Hematopoietic multipotent progenitor cell treated with erythropoietin and hydrocortisone succinate and interleukin-3 and kit ligand, for 8 days (in vitro differentiated cells): ENCODE results near the gene FOXA3.

ENCODE experiments used
- DNase-seq: peaks from one replicate; pipeline ENCODE4 v3.0.0-alpha.2; 2015

The FOXA3 gene

DNA sequence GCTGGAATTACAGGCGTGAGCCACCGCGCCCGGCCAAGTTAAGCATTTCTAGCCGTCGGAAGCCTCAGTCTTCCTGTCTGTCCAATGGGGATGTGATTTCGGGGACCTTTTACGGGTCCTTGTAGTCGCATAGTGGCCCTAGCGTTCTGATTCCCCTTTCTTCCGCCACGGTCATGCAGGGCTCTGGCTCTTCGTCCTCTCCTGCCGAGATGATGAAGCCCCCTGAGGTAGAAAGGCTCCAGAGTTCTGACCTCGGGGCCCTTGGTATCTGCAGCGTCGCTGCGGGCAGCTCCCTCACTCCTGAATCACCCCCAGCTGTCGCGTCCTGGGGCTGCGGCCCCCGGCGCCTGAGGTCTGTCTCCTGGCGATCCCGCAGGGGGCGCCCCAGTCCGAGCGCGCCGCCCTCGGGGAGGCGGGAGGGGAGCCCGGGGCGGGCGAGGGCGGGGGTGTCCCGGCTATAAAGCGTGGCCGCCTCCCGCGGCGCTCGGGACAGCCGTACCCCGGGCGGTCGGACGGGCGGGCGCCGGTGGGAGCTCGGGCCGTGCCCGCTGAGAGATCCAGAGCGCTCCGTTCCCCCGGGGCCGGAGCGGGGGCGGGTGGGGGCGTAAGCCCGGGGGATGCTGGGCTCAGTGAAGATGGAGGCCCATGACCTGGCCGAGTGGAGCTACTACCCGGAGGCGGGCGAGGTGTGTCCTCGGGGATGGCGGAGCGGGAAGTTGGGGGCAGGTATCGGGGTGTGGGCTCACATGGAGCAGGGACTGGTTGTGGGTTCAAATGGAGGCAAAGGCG lies at the start of gene FOXA3:
Gene FOXA3, plus strand, starts transcription at position 487 of the 789 bp plus-strand sequence. Its CDS starts 131 bp downstream, at position 618.
- DNase-seq, result peak; percentile 64

DNA sequence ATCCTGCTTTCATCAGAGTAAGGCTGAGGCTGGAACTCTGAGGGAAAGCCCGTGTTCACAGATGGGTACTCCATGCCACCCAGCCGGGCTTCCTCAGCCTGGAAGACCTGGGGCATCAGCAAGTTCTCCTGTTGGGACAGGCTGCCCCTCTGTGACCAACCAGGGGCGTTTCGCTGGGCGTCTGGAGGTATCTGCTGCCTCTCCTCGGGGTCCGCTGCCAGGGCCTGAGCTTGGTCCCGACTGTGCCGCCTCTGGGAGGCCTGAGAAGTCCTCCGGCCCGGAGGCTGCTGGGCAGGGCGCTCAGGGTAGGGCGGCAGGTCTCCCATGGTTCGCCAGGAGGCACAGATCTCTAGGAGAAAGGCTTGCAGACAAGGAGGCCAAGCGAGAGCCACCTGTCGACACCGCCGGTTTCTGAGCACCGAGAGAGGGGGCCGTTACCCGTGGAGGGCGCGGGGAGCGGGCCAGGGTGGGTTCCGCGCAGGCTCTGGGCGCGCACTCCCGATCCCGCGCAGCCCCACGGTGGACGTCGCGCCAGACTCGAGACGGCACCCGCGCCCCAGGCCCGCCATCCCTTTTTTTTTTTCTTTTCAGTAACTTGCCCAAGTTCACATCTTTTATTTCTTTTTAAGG lies 49.2 kb upstream of the FOXA3 start, which contains the start of gene RSPH6A:
Gene RSPH6A, minus strand, starts transcription at position 458 of the 630 bp plus-strand sequence. Its CDS starts 132 bp downstream, at position 326.
- DNase-seq, result no peak

DNA sequence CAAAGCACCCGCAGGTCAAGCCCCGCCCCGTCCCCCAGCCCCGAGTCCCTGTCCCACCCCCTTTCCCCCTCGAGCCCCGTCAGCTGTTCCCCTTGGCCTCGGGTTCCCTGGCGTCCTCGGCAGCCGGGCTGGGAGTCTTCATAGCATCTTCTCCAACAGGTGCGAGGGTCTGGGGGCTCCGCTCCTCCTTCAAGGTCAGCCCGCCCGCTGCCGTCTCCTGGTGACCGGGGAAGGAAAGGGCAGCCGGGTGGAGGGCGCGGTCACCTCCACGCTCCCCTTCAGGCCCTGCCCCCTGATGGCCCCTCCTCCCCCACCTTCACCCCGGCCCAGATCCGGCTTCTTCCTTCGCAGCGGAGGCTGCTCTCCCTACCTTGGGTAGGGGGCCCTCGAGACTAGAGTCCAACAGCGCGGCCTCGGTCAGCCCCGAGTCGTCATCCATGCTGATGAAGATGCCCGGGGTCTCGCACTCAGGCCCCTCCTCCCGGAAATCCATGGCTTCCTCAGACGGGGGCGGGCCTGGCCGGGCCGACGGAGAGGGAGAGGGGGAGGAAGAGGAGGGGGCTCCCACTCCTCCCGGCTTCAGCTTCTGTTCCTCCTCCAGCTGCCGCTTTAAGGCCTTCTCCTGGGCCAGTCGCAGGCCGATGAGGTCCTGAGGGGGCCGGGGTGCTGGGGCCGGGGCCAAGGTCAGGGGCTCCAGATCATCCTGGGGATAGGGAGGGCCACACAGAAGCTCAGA lies 48.5 kb upstream of the FOXA3 start:
- no peak for DNase-seq

DNA sequence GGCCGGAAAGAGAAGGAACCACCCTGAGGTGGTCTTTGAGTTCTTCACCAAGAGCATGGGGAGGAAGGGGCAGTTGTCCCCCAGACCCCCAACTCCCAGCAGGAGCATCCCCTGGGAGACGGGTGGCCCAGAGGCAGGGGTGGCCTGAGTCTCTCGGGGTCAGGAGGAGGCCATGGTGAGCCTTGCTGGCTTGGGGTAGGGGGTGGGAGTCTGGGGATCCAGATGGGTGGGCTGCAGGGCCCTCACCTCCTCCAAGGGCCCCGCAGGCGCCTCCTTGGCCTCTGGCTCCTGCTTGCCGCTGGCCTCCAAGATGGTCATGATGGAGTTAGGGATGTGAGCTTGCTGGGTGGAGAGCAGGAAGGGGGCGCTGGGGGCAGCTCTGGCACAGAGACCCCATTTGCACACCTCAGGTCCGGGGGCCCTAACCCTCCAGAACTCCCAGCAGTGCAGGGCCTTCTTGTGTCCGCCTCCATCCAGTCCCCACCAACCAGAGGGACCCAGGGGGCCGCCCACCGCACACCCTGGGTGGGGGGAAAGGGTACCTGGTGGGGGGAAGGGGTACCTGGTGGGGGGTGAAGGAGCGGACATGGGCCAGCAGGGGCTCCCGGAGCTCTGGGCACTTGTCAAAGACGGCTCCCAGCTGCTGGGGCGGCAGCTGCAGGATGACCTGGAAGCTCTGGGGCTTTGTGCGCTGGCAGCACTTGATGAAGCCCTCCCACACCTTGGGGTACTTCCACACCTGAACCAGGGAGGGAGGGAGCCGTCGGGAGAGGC lies 47.7 kb upstream of the FOXA3 start:
- no peak for DNase-seq

DNA sequence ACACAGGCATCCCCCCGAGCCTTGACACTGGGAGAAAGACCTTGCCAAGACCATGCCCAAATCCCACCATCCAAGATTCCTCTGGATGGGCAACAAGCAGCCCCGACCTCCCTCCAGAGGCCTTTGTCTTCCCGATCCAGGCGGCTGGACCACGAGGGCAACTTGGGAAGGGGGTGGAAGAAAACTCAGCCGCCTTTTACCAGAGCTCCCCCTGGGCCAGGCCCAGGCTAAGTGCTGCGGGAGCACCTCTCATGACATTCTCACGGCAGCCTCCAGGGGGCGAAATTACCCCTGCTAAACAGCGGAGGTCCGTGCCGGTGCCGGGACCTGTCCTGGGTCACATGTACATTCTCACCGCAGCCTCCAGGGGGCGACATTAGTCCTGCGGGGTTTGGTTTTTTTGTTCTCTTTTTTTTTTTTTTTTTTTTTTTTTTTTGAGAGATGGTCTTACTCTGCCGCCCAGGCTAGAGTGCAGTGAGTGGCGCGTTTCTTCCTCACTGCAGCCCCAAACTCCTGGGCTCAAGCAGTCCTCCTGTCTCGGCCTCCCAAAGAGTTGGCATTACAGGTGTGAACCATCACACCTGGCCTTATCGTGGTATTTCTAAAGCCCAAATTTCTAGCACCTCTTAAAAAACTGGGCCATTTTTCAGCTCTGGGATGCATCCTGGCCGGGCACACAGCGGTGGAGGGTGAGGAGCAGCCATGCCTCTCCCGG lies 47.0 kb upstream of the FOXA3 start:
- peak; percentile 94 for DNase-seq

DNA sequence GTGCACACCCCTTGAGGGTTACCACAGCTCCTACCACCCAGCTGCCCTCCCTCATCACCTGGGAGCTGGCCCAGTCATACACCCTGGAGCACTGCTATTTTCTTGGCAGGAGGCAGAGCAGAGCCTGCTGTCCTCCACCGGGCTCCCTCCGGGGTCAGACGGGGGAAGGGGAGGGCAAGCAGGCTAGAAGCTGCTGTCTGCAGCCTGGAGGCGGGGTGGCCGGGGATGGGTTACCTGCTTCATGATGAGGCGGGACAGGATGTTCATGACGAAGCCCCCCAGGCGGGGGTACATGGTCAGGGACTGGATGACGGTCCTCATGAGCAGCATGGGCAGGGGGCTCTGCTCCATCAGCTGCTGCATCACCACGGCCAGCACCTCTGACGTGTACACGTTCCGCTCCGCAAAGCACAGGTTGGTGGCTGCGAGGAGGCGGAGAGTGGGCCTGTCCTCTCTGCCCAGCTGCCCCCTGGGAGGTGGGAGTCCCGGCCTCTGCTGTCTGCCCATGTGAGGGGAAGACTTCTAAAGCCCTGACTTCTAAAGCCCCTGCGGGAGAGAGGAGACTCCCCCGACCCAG lies 46.3 kb upstream of the FOXA3 start:
- DNase-seq, result no peak

DNA sequence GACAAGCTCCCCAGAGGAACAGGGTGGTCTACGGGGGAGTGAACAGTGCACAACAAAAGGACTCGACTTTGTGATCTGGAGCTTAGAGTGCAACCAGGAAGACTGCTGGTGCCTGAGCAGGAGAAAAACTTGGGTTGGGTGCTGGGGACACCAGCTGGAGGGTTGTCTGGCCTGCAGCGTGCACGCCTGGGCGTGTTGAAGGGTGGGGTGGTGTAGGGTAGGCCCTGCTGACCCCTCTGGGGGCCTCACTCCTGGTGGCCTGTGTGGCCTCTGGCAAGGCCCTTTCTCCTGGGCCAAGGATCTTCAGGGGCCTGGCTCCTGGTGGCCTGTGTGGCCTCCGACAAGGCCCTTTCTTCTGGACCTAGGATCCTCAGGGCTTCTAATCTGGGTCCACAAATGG lies 44.4 kb upstream of the FOXA3 start:
- DNase-seq, result no peak

DNA sequence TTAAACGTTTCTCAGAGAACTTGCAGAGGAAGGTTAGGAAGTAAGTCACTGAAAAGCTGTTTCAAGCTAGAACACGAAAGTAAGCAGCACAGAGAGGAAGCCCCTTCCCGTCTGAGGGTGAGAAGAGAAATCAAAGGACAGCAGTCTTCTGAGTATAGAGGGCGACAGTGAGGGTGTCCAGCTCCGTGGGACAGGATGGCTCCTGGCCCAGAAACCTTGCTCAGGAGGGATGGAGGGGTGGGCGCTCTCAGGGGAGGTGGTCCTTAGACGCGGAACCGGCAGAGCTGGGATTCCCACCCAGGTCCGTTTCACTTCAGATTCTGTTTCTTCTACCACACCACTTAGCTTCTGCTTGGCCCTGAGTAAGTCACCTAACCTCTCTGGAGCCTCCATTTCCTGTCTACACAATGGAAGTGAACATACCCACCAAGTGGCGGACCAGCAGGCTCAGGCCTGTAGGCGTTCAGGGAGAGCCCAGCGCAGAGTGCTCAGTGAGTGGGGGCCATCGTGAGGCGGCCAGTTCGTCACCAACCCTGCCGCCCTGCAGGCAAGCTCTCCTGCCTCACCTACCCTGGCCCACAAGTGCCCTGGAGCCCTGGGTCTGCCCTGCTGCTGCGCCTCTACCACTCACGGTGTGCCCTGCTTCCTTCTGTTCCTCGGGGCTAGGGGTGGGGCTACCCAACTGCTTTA lies 43.6 kb upstream of the FOXA3 start:
- DNase-seq, result no peak

DNA sequence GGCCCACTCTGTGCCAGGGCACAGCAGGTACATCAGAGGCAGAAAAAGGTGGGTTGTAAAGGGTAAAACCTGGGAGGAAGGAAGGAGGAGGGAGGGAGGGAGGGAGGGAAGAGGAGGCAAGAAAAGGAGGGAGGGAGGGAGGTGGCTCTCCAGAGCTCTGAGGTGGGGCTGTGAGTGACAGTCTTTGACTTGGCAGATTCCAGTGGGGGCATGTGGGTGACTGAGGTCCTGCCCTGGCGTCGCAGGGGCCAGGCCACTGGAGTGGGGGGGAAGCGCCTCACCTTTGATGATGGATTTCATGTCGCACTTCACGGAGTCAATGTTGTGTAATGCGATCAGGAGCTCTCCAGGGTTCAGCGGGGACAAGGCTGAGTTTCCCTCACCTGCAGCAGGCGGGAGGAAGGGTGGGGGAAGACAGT lies 43.0 kb upstream of the FOXA3 start:
- no peak for DNase-seq

DNA sequence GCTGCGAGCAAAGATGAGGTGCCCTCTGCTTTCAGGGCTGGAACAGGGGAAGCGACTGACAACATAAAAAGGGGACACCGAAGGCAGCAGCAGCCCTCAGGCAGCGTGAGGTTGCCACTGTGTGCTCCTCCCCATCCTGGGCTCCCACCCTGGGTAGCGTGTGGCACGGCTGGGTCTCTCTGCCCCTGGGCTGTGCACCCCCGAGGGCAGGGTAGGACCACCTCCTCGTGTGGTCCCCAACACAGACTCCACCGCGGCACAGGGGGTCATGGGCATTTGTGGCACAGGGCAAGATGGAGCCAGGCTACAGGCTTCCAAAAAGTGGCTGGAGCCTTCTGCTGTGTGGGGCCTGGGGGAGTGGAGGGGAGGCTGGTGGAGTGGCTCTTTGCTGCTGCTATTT lies 42.6 kb upstream of the FOXA3 start:
- DNase-seq, result no peak

DNA sequence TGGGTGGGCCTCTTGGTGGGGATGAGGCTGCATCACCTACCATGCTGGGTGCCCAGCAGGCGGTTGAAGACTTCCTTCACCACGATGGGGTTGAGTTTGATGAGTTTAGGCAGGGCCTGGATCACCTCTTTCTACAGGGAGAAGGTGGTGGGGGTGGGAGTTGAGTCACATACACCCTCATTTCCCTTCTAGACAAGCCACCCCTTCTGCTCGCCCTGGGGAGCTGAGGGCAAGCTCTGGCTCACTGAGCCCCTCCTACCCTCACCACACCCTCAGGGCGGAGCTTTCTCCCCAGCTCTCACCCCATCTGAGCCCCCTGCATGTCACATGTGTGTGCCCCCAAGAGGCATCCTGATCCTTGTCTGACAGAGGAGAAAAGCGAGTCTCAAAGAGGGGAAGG lies 41.4 kb upstream of the FOXA3 start:
- DNase-seq, result no peak

DNA sequence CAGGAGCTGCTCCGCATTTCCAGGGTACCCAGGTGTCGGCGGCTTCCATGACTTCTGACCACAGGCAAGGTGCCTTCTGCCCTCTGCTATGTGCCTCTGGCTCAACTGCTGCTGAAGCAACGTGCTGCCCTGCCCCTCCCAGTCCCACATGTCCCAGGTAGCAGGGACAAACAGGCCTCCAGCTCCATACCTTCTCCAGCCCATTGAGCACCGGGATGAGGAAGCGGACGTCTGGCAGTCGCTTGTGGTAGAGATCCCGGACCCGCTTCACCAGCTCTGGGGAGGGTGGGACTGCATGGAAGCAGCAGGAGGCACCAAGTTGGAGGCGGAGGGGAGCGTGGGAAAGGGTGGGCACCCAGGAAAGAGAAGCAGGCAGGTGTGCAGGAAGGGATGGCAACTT lies 40.9 kb upstream of the FOXA3 start:
- no peak for DNase-seq

DNA sequence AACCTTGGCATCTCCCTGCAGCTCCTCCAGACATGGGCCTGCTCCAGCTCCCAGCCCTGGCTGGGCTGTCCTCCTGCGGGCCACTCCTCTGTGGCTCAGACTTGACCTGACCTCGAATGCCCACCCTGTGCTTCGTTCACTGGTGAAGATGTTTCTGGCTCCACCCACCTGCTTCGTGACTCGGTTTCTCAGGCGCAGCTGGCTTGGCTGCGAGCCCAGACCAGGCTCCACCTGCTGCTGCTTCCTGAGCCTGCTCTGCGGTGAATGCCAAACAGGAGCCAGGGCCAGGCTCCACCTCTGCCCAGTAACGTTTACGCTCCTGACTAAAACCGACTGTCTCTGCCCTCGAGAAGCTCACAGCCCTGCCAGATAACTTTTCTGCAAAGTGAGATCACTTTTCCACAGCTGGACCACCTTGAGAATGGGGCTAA lies 40.1 kb upstream of the FOXA3 start:
- no peak for DNase-seq

DNA sequence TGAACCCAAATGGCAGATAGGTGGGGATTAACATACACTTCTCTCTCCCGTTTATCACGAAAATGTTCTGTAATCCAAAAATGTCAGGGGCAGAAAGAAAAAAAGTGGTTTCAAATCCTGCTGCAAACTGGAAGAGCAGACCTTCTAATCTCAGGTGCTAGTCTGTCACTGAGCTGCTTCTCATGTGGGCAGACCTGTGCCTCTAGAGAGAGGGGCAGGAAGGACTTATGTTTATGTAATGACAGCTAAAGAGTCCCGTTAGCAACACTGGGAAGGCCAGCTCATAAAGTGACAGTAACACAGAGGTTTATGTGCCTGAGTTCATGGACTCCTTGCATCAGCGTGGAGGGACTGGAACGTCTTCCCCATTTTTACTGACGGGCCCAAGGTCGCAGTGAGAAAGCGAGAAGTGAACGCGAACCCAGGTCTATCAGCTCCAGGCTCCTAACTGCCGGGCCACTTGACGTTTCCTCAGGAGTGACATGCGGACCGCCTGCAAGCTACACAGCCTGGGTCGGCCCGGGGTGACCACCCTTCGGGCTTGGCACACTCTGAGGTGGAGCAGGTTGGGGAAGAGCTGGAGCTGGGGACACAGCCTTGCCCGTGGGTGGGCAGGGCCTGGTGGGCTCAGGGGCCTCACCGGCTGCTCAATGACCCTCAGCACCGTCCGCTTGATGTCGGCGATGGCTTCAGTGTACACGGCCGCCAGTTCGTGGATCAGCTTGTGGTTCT lies 39.4 kb upstream of the FOXA3 start:
- DNase-seq, result no peak

DNA sequence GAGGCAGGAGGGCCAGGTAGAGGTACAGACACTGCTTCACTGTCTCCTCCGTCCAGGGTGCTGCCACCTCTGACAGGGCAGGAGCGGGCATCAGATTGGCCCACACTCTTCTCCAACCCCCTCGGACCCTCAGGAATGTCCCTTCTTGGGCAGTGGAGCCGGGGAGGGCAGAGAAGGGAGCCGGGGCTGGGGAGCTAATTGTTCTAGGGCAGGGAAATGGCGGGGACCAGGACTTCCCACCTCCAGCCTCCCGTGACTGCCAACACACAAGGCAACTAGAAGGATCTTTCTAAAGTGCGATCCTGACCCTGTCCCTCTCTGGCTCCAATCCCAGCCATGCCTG lies 38.9 kb upstream of the FOXA3 start:
- DNase-seq, result no peak

DNA sequence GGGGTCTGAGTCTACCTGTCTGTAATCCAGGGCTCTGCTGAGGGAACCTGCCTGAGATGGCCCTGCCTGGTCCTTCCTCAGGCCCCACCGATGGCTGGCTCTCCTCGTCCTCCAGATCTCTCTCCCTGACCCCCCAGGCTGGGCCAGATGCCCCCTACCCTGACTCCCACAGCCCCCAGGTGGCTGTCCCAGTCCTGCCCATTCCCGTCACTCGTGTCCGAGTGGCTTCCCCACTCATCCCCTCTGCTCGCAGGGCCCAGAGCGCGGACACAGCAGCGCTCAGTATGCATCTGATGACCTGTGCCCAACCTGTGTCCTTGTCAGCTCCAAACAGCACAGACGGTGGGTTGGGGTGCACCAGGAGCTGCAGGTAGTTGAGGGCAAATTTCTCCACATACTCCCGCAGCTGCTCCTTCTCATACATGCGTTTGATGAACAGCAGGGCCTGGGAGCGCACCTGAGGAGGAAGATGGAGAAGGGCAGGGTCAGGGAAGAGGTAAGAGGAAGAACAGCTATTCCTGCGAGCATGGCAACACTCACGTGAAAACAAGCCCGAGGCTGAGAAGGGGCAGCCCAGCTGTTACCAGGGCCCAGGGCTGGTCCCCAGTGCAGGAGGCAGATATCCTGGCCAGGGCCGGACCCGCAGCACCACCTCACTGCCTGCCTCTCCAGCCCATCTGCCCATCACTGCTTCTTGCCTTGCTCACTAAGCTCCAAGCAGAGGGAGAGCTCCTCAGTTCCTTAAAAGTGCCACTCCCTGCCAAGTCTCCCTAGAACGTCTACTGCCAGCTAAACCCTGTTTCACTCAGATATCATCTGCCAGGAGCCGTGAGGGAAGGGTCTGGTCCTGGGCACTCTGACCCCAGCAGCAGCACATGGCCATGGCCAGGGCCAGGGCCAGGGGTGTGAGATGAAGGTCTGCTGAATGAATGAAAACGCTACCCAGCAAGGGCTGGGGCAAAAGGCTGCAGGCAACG lies 37.9 kb upstream of the FOXA3 start:
- no peak for DNase-seq

DNA sequence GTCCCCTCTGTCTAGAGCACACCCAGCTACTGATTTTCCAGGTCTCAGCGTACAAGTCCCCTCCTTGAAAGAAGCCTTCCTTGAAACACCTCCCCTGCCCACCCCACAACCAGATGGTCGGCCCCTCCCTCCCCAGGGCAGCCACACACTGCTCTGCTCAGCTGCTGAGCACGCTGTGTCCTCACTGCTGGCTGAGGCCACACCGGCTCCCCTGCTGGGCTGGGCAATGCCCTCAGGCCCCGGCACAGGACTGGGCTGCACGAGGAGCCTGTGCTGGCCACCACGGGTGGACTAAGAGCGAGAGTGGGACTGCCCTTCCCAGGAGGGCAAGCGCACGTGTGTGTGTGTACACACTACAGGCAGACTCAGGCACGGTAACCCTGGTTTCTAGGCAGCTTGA lies 37.2 kb upstream of the FOXA3 start:
- DNase-seq, result no peak

DNA sequence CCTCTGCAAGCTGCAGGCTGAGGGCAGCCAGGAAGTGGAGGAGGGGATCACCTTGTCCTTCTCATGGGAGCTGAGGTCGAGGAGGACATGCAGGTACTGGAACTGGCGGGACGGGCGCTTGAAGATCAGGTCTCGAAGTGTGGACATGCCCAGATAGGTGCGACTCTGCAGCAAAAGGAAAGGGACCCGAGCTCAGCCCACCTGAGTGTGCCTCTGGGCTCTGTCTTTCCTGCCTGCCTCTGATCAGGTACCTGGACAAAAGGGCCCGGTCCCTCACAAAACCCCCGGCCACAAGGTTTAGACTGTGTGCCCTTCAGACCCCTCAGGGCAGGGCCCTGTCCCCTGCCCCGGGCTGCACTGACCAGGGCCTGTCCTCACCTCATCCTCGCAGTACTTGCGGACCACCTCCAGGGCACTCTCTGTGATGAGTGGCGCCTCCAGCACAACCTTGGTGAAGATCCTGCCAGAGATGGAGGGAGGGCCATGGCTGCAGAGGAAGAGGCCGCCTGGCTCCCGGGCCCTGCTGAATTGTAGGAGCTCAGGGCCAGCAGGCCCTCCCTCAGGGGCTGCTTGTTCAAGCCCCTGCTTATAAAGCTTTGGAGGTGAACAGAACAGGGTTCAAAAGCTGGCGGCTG lies 36.5 kb upstream of the FOXA3 start:
- no peak for DNase-seq

DNA sequence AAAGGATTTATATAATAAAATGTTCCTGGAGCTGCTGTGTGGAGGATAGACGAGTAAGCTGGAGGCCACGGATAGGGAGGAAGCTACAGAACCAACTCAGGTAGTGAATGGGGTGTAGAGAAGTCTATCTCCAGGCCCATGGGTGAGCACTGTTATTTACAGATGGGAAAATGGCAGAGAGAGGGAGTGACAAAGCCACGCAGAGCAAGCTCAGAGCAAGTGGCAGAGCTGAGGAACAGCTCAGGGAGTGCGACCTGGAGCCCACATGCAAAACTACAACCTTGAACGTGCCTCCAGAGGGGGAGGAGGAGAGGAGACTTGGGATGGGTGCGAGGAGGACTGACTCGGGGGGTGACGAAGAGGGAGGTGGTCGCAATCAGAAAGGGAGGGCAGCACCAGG lies 35.6 kb upstream of the FOXA3 start:
- no peak for DNase-seq
